Hepatocyte (in vitro differentiated cells): ENCODE measurements around the gene PHF23.

Experiments used
- CTCF ChIP-seq: fragments of 200-600 bp; sonication (generic); IDR thresholded peaks from 2 replicates; pipeline ENCODE4 v1.5.1; 2016; ENCODE audit warnings: antibody characterized with exemption, mild to moderate bottlenecking; ENCODE audit not compliant: poor library complexity
- EZH2 ChIP-seq: fragments of 200-600 bp; sonication (generic); IDR thresholded peaks from 2 replicates; pipeline ENCODE4 v1.6.1; 2016; ENCODE audit warnings: antibody characterized with exemption, mild to moderate bottlenecking, borderline replicate concordance
- EZH2phosphoT487 ChIP-seq: fragments of 200-600 bp; sonication (generic); IDR thresholded peaks from one replicate; pipeline ENCODE4 v1.6.1; 2018; ENCODE audit warnings: antibody characterized with exemption, mild to moderate bottlenecking, low read depth, moderate library complexity; ENCODE audit not compliant: unreplicated experiment, severe bottlenecking

DNA sequence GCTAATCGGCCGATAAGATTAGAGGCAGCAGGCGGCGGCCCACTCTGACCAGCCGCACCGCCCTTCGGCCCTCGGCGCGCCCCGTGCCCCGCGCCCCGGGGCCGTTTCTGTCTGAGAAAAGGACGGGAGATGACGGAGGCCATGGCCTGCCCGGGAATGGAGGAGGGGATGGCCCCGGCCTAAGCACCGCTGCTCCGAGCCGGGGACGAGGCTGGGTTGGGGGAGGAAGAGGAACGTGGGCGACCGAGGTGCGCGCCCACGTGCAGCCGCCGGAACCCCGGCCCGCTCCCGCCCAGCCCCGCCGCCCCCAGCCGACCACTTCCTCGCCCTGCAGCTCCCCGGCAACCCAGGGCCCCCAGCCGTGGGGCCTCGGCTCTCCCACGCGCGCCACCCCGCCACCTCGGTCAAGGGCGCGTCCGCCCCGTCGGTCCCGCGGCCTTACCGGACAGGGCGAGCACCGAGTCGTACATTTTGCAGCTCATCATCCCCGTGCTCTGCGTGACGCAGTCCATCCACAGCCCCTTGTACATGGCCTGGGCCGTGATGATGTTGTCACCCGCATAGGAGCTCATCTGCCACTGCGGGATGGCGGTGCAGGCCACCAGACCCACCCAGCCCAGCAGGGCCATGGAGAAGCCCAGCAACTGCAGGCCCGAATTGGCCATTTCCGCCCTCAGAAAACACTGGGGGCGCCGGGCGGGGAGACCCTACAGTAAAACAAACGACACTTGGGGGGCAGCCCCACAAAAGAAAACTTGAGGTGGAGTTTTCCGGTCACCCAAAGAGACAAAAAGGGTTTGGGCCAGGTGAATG lies 22.3 kb upstream of the PHF23 start:
- no peak for TF ChIP-seq EZH2
- TF ChIP-seq CTCF, result no peak
- peak; percentile 30 for TF ChIP-seq EZH2phosphoT487
